ENCODE results near the gene USP30. TPM values are rescaled to one million over a fixed set of nuclear protein-coding genes. Genes with fewer than 3 reads are reported as not detected.

Gene USP30
- total RNA-seq, 2 experiments from 2014 or later: 21.8 to 23.0 TPM

GRCh38 chr12:109093022-109093918 lies 40.9 kb downstream of the USP30 start, which contains the start of gene ALKBH2:
ALKBH2 (minus strand) TSS chr12:109093472; CDS start chr12:109092786, 686 bp downstream.
- DNase-seq: peak; percentile 91 to 98 (median 94)
- Histone ChIP-seq H3K4me3 (ENCODE audit: low read length) (peak within 1 kb of the TSS; percentile 84), H3K4me1 (ENCODE audit: insufficient read depth, low read length) (peaks cover 41% of the 10 kb centered on the region), H3K27me3 (ENCODE audit: control insufficient read depth in 1 of 2, insufficient read depth in 2 of 2, low read length in 2 of 2) (no peaks in the 10 kb centered on the region), H3K36me3 (ENCODE audit: insufficient read depth, low read length) (peaks cover 15% of the 10 kb centered on the region), H3K9me3 (ENCODE audit: control insufficient read depth in 1 of 2, insufficient read depth in 1 of 2, low read length in 2 of 2) (no peaks in the 10 kb centered on the region), H3K27ac (ENCODE audit: low read depth in 1 of 2, low read length in 2 of 2) (peak within 1 kb of the TSS; percentile 64 to 66)
- ChIA-PET CTCF (interaction anchor here (0.6 to 2.3 kb wide), 17 partner anchors 9 to 1417 kb away, joined by 3 to 31 read pairs (median 4); partner anchors contain the start of genes SART3, SELPLG, SSH1 and USP30), POLR2A (interaction anchor here (0.6 to 1.6 kb wide), 7 partner anchors 9 to 429 kb away, joined by 3 to 10 read pairs (median 4); partner anchors contain the start of genes SSH1 and USP30)
- H3K27ac Mint-ChIP-seq: peak within 1 kb of the TSS; percentile 87
- H3K4me3 Mint-ChIP-seq: peak within 1 kb of the TSS; percentile 91
- intact Hi-C loops (cut with DNase I, micrococcal nuclease): loop anchor here (1.0 to 5.0 kb wide), 15 partner anchors 40 to 619 kb away; partner anchors contain the start of genes FAM222A (in 1 of the 2), FICD (in 1 of the 2), ISCU (in 1 of the 2) and MMAB (in 1 of the 2)
- no peaks in the 10 kb centered on the region for H3K9me3 Mint-ChIP-seq
- ATAC-seq (ENCODE audit: poor library complexity): peak; percentile 83
- no peaks in the 10 kb centered on the region for H3K27me3 Mint-ChIP-seq
- TF ChIP-seq, protein P1, sequence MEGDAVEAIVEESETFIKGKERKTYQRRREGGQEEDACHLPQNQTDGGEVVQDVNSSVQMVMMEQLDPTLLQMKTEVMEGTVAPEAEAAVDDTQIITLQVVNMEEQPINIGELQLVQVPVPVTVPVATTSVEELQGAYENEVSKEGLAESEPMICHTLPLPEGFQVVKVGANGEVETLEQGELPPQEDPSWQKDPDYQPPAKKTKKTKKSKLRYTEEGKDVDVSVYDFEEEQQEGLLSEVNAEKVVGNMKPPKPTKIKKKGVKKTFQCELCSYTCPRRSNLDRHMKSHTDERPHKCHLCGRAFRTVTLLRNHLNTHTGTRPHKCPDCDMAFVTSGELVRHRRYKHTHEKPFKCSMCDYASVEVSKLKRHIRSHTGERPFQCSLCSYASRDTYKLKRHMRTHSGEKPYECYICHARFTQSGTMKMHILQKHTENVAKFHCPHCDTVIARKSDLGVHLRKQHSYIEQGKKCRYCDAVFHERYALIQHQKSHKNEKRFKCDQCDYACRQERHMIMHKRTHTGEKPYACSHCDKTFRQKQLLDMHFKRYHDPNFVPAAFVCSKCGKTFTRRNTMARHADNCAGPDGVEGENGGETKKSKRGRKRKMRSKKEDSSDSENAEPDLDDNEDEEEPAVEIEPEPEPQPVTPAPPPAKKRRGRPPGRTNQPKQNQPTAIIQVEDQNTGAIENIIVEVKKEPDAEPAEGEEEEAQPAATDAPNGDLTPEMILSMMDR (IDR thresholded peaks at IDR 0.05): peak; percentile 96
- H3K4me1 Mint-ChIP-seq (ENCODE audit: low read depth): peaks cover 43% of the 10 kb centered on the region
- H3K36me3 Mint-ChIP-seq (ENCODE audit: low read depth): peaks cover 37% of the 10 kb centered on the region

GRCh38 chr12:109097140-109097434 lies 44.7 kb downstream of the USP30 start:
- Mint-ChIP-seq H3K36me3 (ENCODE audit: low read depth) (peaks cover 32% of the 10 kb centered on the region), H3K27me3 (no peaks in the 10 kb centered on the region), H3K27ac (no peak overlapping the region), H3K9me3 (no peaks in the 10 kb centered on the region), H3K4me1 (ENCODE audit: low read depth) (peaks cover 56% of the 10 kb centered on the region), H3K4me3 (peak overlapping the region; percentile 54)
- intact Hi-C loops (cut with DNase I, micrococcal nuclease): loop anchor here in 1 of 2 experiments (2.0 to 5.0 kb wide), 2 partner anchors 58 to 465 kb away; partner anchors contain the start of gene SELPLG
- DNase-seq: no peak
- TF ChIP-seq, protein P1 (IDR thresholded peaks at IDR 0.05): no peak
- Histone ChIP-seq H3K36me3 (ENCODE audit: insufficient read depth, low read length) (peaks cover 7% of the 10 kb centered on the region), H3K9me3 (ENCODE audit: control insufficient read depth in 1 of 2, insufficient read depth in 1 of 2, low read length in 2 of 2) (no peaks in the 10 kb centered on the region), H3K4me1 (ENCODE audit: insufficient read depth, low read length) (peaks cover 51% of the 10 kb centered on the region), H3K27ac (ENCODE audit: low read depth in 1 of 2, low read length in 2 of 2) (no peak overlapping the region), H3K27me3 (ENCODE audit: control insufficient read depth in 1 of 2, insufficient read depth in 2 of 2, low read length in 2 of 2) (no peaks in the 10 kb centered on the region), H3K4me3 (ENCODE audit: low read length) (no peak overlapping the region)
- ChIA-PET POLR2A (no interaction called here), CTCF (no interaction called here)
- no peak for ATAC-seq (ENCODE audit: poor library complexity)

GRCh38 chr12:109097435-109098182 lies 45.2 kb downstream of the USP30 start, which contains the start of gene UNG:
UNG (plus strand) TSS chr12:109097597; CDS start chr12:109097680, 83 bp downstream.
- H3K36me3 ChIP-seq (ENCODE audit: insufficient read depth, low read length): peaks cover 12% of the 10 kb centered on the region
- H3K4me3 ChIP-seq (ENCODE audit: low read length): peak within 1 kb of the TSS; percentile 92
- ChIA-PET CTCF (interaction anchor here (5.4 kb wide), 1 partner anchor 14 kb away, joined by 28 read pairs; no protein-coding TSS in a partner anchor), POLR2A (interaction anchor here (1.7 to 2.7 kb wide), 2 partner anchors 57 to 536 kb away, joined by 6 to 10 read pairs; partner anchors contain the start of gene SART3)
- TF ChIP-seq, protein P1 (IDR thresholded peaks at IDR 0.05): no peak
- peak within 1 kb of the TSS; percentile 70 for H3K27ac Mint-ChIP-seq
- peak; percentile 95 to 98 (median 96) for DNase-seq
- intact Hi-C loops (cut with DNase I, micrococcal nuclease): loop anchor here (1.0 to 5.0 kb wide), 3 partner anchors 57 to 465 kb away; partner anchors contain the start of gene SELPLG (in 1 of the 2)
- H3K36me3 Mint-ChIP-seq (ENCODE audit: low read depth): peaks cover 31% of the 10 kb centered on the region
- H3K27ac ChIP-seq (ENCODE audit: low read depth in 1 of 2, low read length in 2 of 2): peak within 1 kb of the TSS; percentile 6 to 43
- H3K9me3 ChIP-seq (ENCODE audit: control insufficient read depth in 1 of 2, insufficient read depth in 1 of 2, low read length in 2 of 2): no peaks in the 10 kb centered on the region
- H3K4me1 Mint-ChIP-seq (ENCODE audit: low read depth): peaks cover 51% of the 10 kb centered on the region
- peaks cover 45% of the 10 kb centered on the region for H3K4me1 ChIP-seq (ENCODE audit: insufficient read depth, low read length)
- no peaks in the 10 kb centered on the region for H3K27me3 ChIP-seq (ENCODE audit: control insufficient read depth in 1 of 2, insufficient read depth in 2 of 2, low read length in 2 of 2)
- H3K9me3 Mint-ChIP-seq: no peaks in the 10 kb centered on the region
- no peaks in the 10 kb centered on the region for H3K27me3 Mint-ChIP-seq
- H3K4me3 Mint-ChIP-seq: peak within 1 kb of the TSS; percentile 94
- ATAC-seq (ENCODE audit: poor library complexity): peak; percentile 82
